MCF 10A (cell line): ENCODE data around the gene TNFRSF8. TPM values are rescaled to one million over a fixed set of nuclear protein-coding genes. Genes with fewer than 3 reads are reported as not detected.
A peak's percentile ranks its signal among the peaks of the same experiment; 100 is the strongest.

Source experiments
- BruUV-seq: library from RNA; stranded (reverse); fragments of 400-500 nt; replicated peaks from 2 replicates; lab custom pipeline; 2021; lab: Mats Ljungman, UMichigan
- CTCF ChIA-PET: fragments of 300-600 bp; sonication (Branson Sonifier 250); formaldehyde crosslinking; extraction: SDS; loops from one replicate; lab custom pipeline; 2021; ENCODE audit warnings: antibody characterized with exemption, inconsistent platforms; lab: Yijun Ruan, JAX
- POLR2A ChIA-PET: fragments of 300-600, 350-650 bp; sonication (Branson Sonifier 250); formaldehyde crosslinking; extraction: SDS; loops from one replicate; lab custom pipeline; 2020; ENCODE audit warnings: antibody characterized with exemption, inconsistent platforms; lab: Yijun Ruan, JAX
- DNase-seq: peaks from one replicate; pipeline ENCODE4 v3.0.0-alpha.2; 2018; ENCODE audit not compliant: unreplicated experiment
- H3K27ac Mint-ChIP-seq: one replicate; pipeline ENCODE4 v1.8.0; 2022; ENCODE audit warnings: mild to moderate bottlenecking, low read depth, mixed read lengths; ENCODE audit not compliant: unreplicated experiment
- H3K27me3 Mint-ChIP-seq: one replicate; pipeline ENCODE4 v1.8.0; 2022; ENCODE audit warnings: mixed read lengths; ENCODE audit not compliant: insufficient read depth, unreplicated experiment
- H3K36me3 Mint-ChIP-seq: one replicate; pipeline ENCODE4 v1.8.0; 2022; ENCODE audit warnings: mild to moderate bottlenecking, moderate library complexity, mixed read lengths; ENCODE audit not compliant: insufficient read depth, unreplicated experiment
- H3K4me1 Mint-ChIP-seq: one replicate; pipeline ENCODE4 v1.8.0; 2022; ENCODE audit warnings: mixed read lengths; ENCODE audit not compliant: insufficient read depth, unreplicated experiment
- H3K4me3 Mint-ChIP-seq: one replicate; pipeline ENCODE4 v1.8.0; 2022; ENCODE audit warnings: mild to moderate bottlenecking, moderate library complexity, mixed read lengths; ENCODE audit not compliant: unreplicated experiment
- H3K9me3 Mint-ChIP-seq: one replicate; pipeline ENCODE4 v1.8.0; 2022; ENCODE audit warnings: mixed read lengths; ENCODE audit not compliant: unreplicated experiment
- CTCF ChIP-seq: fragments of 200-600 bp; IDR thresholded peaks from one replicate; pipeline ENCODE4 v1.8.0; 2022; ENCODE audit warnings: antibody characterized with exemption, mild to moderate bottlenecking; ENCODE audit not compliant: unreplicated experiment
- intact Hi-C: fragments of 100-400 bp; cut with micrococcal nuclease; formaldehyde crosslinking; loops from 2 replicates; pipeline ENCODE4 v1.14.1; 2022
- total RNA-seq: library from RNA; stranded (reverse); gene quantifications from 2 replicates; pipeline ENCODE4 v1.2.3, GENCODE V29; 2022

The TNFRSF8 gene
- total RNA-seq, 1 experiment from 2014 or later = not detected

GRCh38 chr1:12094180-12094579 lies 31.1 kb downstream of the TNFRSF8 start:
- BruUV-seq = no TSS peak
- POLR2A ChIA-PET = no interaction called here
- no peaks in the 10 kb centered on the region for H3K36me3 Mint-ChIP-seq
- no peak overlapping the region for H3K4me3 Mint-ChIP-seq
- H3K27me3 Mint-ChIP-seq = no peaks in the 10 kb centered on the region
- H3K27ac Mint-ChIP-seq = no peak overlapping the region
- CTCF ChIA-PET = interaction anchor here (0.6 to 1.5 kb wide), 2 partner anchors 30 to 42 kb away, joined by 4 to 7 read pairs; no protein-coding TSS in a partner anchor
- H3K4me1 Mint-ChIP-seq = peaks cover 5% of the 10 kb centered on the region
- no peak for TF ChIP-seq CTCF
- peaks cover 8% of the 10 kb centered on the region for H3K9me3 Mint-ChIP-seq
- no peak for DNase-seq
- intact Hi-C loops = no loop called here

DNA sequence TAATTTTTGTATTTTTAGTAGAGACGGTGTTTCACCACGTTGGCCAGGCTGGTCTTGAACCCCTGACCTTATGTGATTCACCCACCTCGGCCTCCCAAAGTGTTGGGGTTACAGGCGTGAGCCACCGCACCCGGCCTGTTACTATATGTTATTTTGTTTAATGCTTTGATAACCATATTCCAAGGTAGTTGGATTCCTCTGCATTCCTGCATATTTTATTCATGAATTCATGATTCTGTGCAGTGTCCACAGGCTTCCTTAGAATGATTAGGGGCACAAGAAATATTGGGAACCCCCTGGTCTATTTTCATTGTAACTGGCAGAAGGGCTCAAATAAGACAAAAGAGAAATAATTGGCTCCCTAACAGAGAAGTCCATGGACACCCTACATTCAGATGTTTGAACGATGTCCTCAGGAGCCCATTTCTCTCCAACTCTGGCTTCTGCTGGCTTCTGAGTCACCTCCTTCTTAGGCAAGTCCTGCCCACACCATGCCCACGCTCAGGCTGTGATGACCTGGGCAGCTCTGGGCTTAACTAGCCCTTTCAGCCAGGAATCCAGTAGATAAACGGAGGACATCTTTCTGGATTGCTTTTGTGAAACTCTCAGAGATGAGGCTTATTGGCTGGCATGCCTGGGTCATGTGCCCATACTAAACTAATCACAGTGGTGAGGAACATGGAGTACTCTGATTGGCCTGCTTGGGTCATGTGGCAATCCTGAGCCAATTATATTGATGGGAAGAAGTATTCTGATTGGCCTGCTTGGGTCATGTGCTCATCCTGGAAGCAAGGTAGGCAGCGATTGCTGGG lies 32.6 kb downstream of the TNFRSF8 start:
- ChIA-PET POLR2A (no interaction called here), CTCF (interaction anchor here (0.6 to 1.2 kb wide), 3 partner anchors 11 to 42 kb away, joined by 3 to 4 read pairs (median 3); no protein-coding TSS in a partner anchor)
- Mint-ChIP-seq H3K9me3 (peaks cover 8% of the 10 kb centered on the region), H3K36me3 (no peaks in the 10 kb centered on the region), H3K4me1 (peaks cover 5% of the 10 kb centered on the region), H3K27me3 (no peaks in the 10 kb centered on the region), H3K4me3 (no peak overlapping the region), H3K27ac (no peak overlapping the region)
- intact Hi-C loops = no loop called here
- TF ChIP-seq CTCF = no peak
- no TSS peak for BruUV-seq
- peak; percentile 30 for DNase-seq

- ChIA-PET POLR2A (no interaction called here), CTCF (interaction anchor here (1.2 to 1.4 kb wide), 2 partner anchors 10 to 27 kb away, joined by 3 to 6 read pairs; no protein-coding TSS in a partner anchor)
- no peak for DNase-seq
- no TSS peak for BruUV-seq
- Mint-ChIP-seq H3K27ac (no peak overlapping the region), H3K4me1 (peaks cover 5% of the 10 kb centered on the region), H3K27me3 (no peaks in the 10 kb centered on the region), H3K9me3 (peaks cover 8% of the 10 kb centered on the region), H3K4me3 (no peak overlapping the region), H3K36me3 (no peaks in the 10 kb centered on the region)
- no peak for TF ChIP-seq CTCF
- intact Hi-C loops = no loop called here
Observed at GRCh38 chr1:12096615-12097014, 33.5 kb downstream of the TNFRSF8 start.

- Mint-ChIP-seq H3K27ac (no peak overlapping the region), H3K9me3 (peaks cover 8% of the 10 kb centered on the region), H3K36me3 (no peaks in the 10 kb centered on the region), H3K4me1 (peaks cover 5% of the 10 kb centered on the region), H3K27me3 (no peaks in the 10 kb centered on the region), H3K4me3 (no peak overlapping the region)
- ChIA-PET CTCF (interaction anchor here (1.2 to 1.4 kb wide), 2 partner anchors 9 to 27 kb away, joined by 3 to 6 read pairs; no protein-coding TSS in a partner anchor), POLR2A (no interaction called here)
- no peak for TF ChIP-seq CTCF
- no peak for DNase-seq
- intact Hi-C loops = no loop called here
- BruUV-seq = no TSS peak
Observed at GRCh38 chr1:12097321-12097720, 34.2 kb downstream of the TNFRSF8 start.
